HepG2 (cell line): ENCODE measurements around the gene APPBP2. TPM values are rescaled to one million over a fixed set of nuclear protein-coding genes. Genes with fewer than 3 reads are reported as not detected.

Experiments
- AGO2 ChIP-seq: fragments of 200-400 bp; formaldehyde crosslinking; optimal IDR thresholded peaks from 2 replicates; pipeline ENCODE3; 2017; ENCODE audit warnings: mild to moderate bottlenecking, low read depth, low read length, moderate library complexity
- ARNT2 ChIP-seq: sonication (generic); formaldehyde crosslinking; IDR thresholded peaks from 2 replicates; pipeline ENCODE4 v1.8.0; 2022; ENCODE audit warnings: mild to moderate bottlenecking, low read depth, missing genetic modification reagents, moderate library complexity
- GLI4 ChIP-seq: sonication (generic); formaldehyde crosslinking; IDR thresholded peaks from 2 replicates; pipeline ENCODE4 v1.5.1; 2020; ENCODE audit warnings: missing genetic modification reagents, mild to moderate bottlenecking, moderate library complexity, borderline replicate concordance
- HOXA3 ChIP-seq: sonication (generic); formaldehyde crosslinking; IDR thresholded peaks from 2 replicates; pipeline ENCODE4 v1.5.0; 2020; ENCODE audit warnings: missing genetic modification reagents
- PAWR ChIP-seq: sonication (generic); formaldehyde crosslinking; IDR thresholded peaks from 2 replicates; pipeline ENCODE4 v1.4.0; 2020; ENCODE audit warnings: missing genetic modification reagents, mild to moderate bottlenecking, borderline replicate concordance
- SALL1 ChIP-seq: sonication (generic); formaldehyde crosslinking; IDR thresholded peaks from 2 replicates; pipeline ENCODE4 v1.8.0; 2022; ENCODE audit warnings: mild to moderate bottlenecking, missing genetic modification reagents
- SP1 ChIP-seq, 2 experiments: fragments of 450-650 bp in 1 of 2; sonication (generic) in 1 of 2; formaldehyde crosslinking in 1 of 2; IDR thresholded peaks; 2 replicates each; pipeline versions ENCODE4 v1.4.0 to v1.6.1; 2016 to 2020; ENCODE audit warnings: missing genetic modification reagents in 1 of 2
- ZNF337 ChIP-seq: sonication (generic); formaldehyde crosslinking; IDR thresholded peaks from 2 replicates; pipeline ENCODE4 v1.5.1; 2020; ENCODE audit warnings: missing genetic modification reagents, low read depth, mild to moderate bottlenecking, borderline replicate concordance
- ZNF354B ChIP-seq: sonication (generic); formaldehyde crosslinking; IDR thresholded peaks from 2 replicates; pipeline ENCODE4 v1.8.0; 2022; ENCODE audit warnings: mild to moderate bottlenecking, missing genetic modification reagents
- ZNF441 ChIP-seq: sonication (generic); formaldehyde crosslinking; IDR thresholded peaks from 2 replicates; pipeline ENCODE4 v1.7.0; 2021; ENCODE audit warnings: missing genetic modification reagents, borderline replicate concordance
- ZNF546 ChIP-seq: sonication (generic); formaldehyde crosslinking; conservative IDR thresholded peaks from 2 replicates; pipeline ENCODE4 v1.8.1; 2023; ENCODE audit warnings: mild to moderate bottlenecking, missing genetic modification reagents
- polyA plus RNA-seq, 8 experiments: library from polyadenylated mRNA; depleted of rRNA in 3 of 8; stranded (reverse) in 7 of 8; unstranded in 1 of 8; fragments of >200 nt; fragmentation: Illumina TruSeq in 4 of 8; extraction: Trizol in 4 of 8; gene quantifications; 2 replicates each; pipeline versions ENCODE4 v1.2.1 to v1.2.3, GENCODE V29; 2011 to 2016; ENCODE audit warnings: low read depth in 4 of 8, missing spikeins in 1 of 8, mixed read lengths in 1 of 8; ENCODE audit not compliant: insufficient read depth in 1 of 8
- total RNA-seq, 5 experiments: library from RNA; depleted of rRNA; stranded (reverse); fragments of >200 nt; fragmentation: Illumina TruSeq; extraction: Trizol; gene quantifications; 2 replicates each; pipeline ENCODE4 v1.2.3, GENCODE V29; 2016; ENCODE audit warnings: low read depth in 1 of 5
- TF ChIP-seq, protein P1 (sequence below): sonication (generic); formaldehyde crosslinking; IDR thresholded peaks from 2 replicates; pipeline ENCODE4 v1.4.0; 2020; ENCODE audit warnings: missing genetic modification reagents
- TF ChIP-seq, protein P2 (sequence below): sonication (generic); formaldehyde crosslinking; IDR thresholded peaks from 2 replicates; pipeline ENCODE4 v1.8.0; 2023; ENCODE audit warnings: mild to moderate bottlenecking, missing genetic modification reagents
- TF ChIP-seq, protein P3 (sequence below): sonication (generic); formaldehyde crosslinking; IDR thresholded peaks from 2 replicates; pipeline ENCODE4 v1.9.0; 2021; ENCODE audit warnings: missing genetic modification reagents, mild to moderate bottlenecking, borderline replicate concordance
- TF ChIP-seq, protein P4 (sequence below): sonication (generic); formaldehyde crosslinking; IDR thresholded peaks from 2 replicates; pipeline ENCODE4 v1.4.0; 2020; ENCODE audit warnings: missing genetic modification reagents, borderline replicate concordance
- TF ChIP-seq, protein P5 (sequence below): sonication (generic); formaldehyde crosslinking; IDR thresholded peaks from 2 replicates; pipeline ENCODE4 v1.5.0; 2020; ENCODE audit warnings: mild to moderate bottlenecking, missing genetic modification reagents, moderate library complexity

APPBP2 gene
- total and polyA plus RNA-seq, 2 of the 13 experiments (the other 11 are each of a cell fraction or from before 2014, with no cell fraction given), result 17.5 to 45.8 TPM

DNA sequence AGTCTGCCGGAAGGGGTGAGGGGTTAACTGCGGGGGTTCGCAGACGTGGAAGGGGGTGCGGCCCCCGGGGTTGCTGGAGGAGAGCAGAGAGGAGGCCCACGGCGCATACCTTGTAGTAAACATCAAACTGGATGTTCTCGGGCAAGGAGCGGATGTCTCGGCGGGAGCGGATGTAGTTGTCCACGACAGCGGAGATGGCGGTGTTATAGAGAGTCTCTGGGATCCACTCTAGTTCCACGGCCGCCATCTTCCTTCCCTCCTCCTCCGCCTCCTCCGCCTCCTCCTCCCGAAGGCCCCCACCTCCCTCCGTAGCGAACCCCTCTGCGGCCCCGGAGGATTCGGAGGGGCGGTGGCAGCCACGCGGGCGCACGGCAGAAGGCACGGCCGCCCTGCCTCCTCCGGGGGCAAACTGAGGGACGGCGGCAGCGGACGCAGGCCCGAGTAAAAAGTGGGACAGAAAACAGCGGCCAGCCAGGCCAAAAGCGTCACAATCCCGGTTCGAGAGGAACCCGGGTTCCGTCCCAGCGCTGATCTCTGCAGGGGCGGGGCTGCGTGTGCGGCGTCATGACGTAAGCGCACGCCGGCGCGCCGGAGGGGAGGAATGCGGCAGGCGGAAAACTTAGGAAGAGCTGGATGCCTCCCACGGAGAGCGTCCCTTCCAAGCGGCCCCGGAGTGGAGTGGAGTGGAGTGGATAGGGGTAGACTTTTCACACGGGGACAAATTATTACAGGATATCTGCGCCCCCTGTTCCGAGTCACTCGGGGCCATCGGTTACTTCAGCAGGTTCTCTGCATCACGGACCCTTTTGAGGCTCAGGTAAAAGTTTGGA, at the start of gene APPBP2 (continued):
- TF ChIP-seq, protein P1, sequence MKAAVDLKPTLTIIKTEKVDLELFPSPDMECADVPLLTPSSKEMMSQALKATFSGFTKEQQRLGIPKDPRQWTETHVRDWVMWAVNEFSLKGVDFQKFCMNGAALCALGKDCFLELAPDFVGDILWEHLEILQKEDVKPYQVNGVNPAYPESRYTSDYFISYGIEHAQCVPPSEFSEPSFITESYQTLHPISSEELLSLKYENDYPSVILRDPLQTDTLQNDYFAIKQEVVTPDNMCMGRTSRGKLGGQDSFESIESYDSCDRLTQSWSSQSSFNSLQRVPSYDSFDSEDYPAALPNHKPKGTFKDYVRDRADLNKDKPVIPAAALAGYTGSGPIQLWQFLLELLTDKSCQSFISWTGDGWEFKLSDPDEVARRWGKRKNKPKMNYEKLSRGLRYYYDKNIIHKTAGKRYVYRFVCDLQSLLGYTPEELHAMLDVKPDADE (CRISPR knock-in tag), result peak; percentile 68; the same call in 1 of the 2 replicates
- peak; percentile 91 for TF ChIP-seq HOXA3 (CRISPR knock-in tag)
- TF ChIP-seq ZNF441 (CRISPR knock-in tag), result peak; percentile 82; the same call in 1 of the 2 replicates
- peak; percentile 72; the same call in 1 of the 2 replicates for TF ChIP-seq ZNF337
- TF ChIP-seq ZNF546 (CRISPR knock-in tag), result no peak; the same call in 1 of the 2 replicates
- TF ChIP-seq, protein P2, sequence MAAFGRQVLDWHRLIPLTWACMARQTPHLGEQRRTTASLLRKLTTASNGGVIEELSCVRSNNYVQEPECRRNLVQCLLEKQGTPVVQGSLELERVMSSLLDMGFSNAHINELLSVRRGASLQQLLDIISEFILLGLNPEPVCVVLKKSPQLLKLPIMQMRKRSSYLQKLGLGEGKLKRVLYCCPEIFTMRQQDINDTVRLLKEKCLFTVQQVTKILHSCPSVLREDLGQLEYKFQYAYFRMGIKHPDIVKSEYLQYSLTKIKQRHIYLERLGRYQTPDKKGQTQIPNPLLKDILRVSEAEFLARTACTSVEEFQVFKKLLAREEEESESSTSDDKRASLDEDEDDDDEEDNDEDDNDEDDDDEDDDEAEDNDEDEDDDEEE (CRISPR knock-in tag), result peak; percentile 93
- no peak for TF ChIP-seq PAWR (CRISPR knock-in tag)
- peak; percentile 93 for TF ChIP-seq AGO2
- TF ChIP-seq SP1 (IDR thresholded peaks at IDR 0.05), result no peak
- peak; percentile 92 for TF ChIP-seq SP1 (CRISPR knock-in tag; IDR thresholded peaks at IDR 0.05)
- peak; percentile 82 for TF ChIP-seq ARNT2 (CRISPR knock-in tag)
- TF ChIP-seq, protein P3, sequence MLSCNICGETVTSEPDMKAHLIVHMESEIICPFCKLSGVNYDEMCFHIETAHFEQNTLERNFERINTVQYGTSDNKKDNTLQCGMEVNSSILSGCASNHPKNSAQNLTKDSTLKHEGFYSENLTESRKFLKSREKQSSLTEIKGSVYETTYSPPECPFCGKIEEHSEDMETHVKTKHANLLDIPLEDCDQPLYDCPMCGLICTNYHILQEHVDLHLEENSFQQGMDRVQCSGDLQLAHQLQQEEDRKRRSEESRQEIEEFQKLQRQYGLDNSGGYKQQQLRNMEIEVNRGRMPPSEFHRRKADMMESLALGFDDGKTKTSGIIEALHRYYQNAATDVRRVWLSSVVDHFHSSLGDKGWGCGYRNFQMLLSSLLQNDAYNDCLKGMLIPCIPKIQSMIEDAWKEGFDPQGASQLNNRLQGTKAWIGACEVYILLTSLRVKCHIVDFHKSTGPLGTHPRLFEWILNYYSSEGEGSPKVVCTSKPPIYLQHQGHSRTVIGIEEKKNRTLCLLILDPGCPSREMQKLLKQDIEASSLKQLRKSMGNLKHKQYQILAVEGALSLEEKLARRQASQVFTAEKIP (CRISPR knock-in tag), result no peak
- TF ChIP-seq ZNF354B (CRISPR knock-in tag), result peak; percentile 48; the same call in 1 of the 2 replicates
- 0 out of 2 replicates have a peak, but pooled peaks have one; percentile 66 for TF ChIP-seq GLI4 (CRISPR knock-in tag)
- TF ChIP-seq SALL1, result peak; percentile 90
- TF ChIP-seq, protein P4, sequence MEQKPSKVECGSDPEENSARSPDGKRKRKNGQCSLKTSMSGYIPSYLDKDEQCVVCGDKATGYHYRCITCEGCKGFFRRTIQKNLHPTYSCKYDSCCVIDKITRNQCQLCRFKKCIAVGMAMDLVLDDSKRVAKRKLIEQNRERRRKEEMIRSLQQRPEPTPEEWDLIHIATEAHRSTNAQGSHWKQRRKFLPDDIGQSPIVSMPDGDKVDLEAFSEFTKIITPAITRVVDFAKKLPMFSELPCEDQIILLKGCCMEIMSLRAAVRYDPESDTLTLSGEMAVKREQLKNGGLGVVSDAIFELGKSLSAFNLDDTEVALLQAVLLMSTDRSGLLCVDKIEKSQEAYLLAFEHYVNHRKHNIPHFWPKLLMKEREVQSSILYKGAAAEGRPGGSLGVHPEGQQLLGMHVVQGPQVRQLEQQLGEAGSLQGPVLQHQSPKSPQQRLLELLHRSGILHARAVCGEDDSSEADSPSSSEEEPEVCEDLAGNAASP, result peak; percentile 66; the same call in 1 of the 2 replicates
- TF ChIP-seq, protein P5, sequence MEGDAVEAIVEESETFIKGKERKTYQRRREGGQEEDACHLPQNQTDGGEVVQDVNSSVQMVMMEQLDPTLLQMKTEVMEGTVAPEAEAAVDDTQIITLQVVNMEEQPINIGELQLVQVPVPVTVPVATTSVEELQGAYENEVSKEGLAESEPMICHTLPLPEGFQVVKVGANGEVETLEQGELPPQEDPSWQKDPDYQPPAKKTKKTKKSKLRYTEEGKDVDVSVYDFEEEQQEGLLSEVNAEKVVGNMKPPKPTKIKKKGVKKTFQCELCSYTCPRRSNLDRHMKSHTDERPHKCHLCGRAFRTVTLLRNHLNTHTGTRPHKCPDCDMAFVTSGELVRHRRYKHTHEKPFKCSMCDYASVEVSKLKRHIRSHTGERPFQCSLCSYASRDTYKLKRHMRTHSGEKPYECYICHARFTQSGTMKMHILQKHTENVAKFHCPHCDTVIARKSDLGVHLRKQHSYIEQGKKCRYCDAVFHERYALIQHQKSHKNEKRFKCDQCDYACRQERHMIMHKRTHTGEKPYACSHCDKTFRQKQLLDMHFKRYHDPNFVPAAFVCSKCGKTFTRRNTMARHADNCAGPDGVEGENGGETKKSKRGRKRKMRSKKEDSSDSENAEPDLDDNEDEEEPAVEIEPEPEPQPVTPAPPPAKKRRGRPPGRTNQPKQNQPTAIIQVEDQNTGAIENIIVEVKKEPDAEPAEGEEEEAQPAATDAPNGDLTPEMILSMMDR (CRISPR knock-in tag), result 0 out of 2 replicates have a peak, but pooled peaks have one; percentile 19
